Anterior cingulate cortex (tissue), 58 donors: Measurements from ENCODE around the gene ARHGAP24.
"Not testable (repeated sequence)": the region's sequence is repeated elsewhere in the genome, so short reads cannot be mapped to it uniquely, and the experiment has no call there.

Source experiments
- DNase-seq, 58 donors: peaks; one replicate each; lab custom pipeline; 2025; lab: John Stamatoyannopoulos, UW

The ARHGAP24 gene

GRCh38 chr4:85639946-85640345, 165.0 kb downstream of the ARHGAP24 start:
- DNase-seq = no peak

GRCh38 chr4:85642356-85643100, 167.6 kb downstream of the ARHGAP24 start:
- no peak for DNase-seq

- DNase-seq = no peak
These were observed 169.1 kb downstream of the ARHGAP24 start for GRCh38 chr4:85644061-85644460.

- no peak for DNase-seq
These were observed 176.0 kb downstream of the ARHGAP24 start for GRCh38 chr4:85650908-85651307.

GRCh38 chr4:85656759-85657505, 182.0 kb downstream of the ARHGAP24 start:
- DNase-seq = no peak

GRCh38 chr4:85658766-85659439, 184.0 kb downstream of the ARHGAP24 start:
- no peak for DNase-seq

GRCh38 chr4:85659610-85660218, 184.8 kb downstream of the ARHGAP24 start:
- no peak for DNase-seq

GRCh38 chr4:85666625-85667024, 191.7 kb downstream of the ARHGAP24 start:
- not testable (repeated sequence) for DNase-seq

- DNase-seq = peak in 1 of 58 donors; percentile 46
These were observed 194.3 kb downstream of the ARHGAP24 start for GRCh38 chr4:85669204-85669603.

- DNase-seq = no peak
These were observed 195.1 kb downstream of the ARHGAP24 start for GRCh38 chr4:85669992-85670548.

GRCh38 chr4:85671120-85671519, 196.2 kb downstream of the ARHGAP24 start:
- DNase-seq = no peak

GRCh38 chr4:85672116-85672515, 197.2 kb downstream of the ARHGAP24 start:
- DNase-seq = peak in 1 of 58 donors; percentile 7

GRCh38 chr4:85672959-85673358, 198.0 kb downstream of the ARHGAP24 start:
- no peak for DNase-seq

- no peak for DNase-seq
These were observed 198.6 kb downstream of the ARHGAP24 start for GRCh38 chr4:85673540-85673939.

GRCh38 chr4:85675076-85676049, 200.4 kb downstream of the ARHGAP24 start:
- DNase-seq = no peak

GRCh38 chr4:85676050-85676425, 201.1 kb downstream of the ARHGAP24 start:
- DNase-seq = no peak

GRCh38 chr4:85676850-85677590, 202.1 kb downstream of the ARHGAP24 start:
- DNase-seq = no peak

GRCh38 chr4:85681221-85681657, 206.3 kb downstream of the ARHGAP24 start:
- DNase-seq = peak in 23 of 58 donors; percentile 2 to 76 (median 12)

GRCh38 chr4:85681921-85682320, 207.0 kb downstream of the ARHGAP24 start:
- DNase-seq = no peak
